Measurements from ENCODE around the gene SDK1. TPM values are rescaled to one million over a fixed set of nuclear protein-coding genes. Genes with fewer than 3 reads are reported as not detected.

SDK1 gene
- total RNA-seq, 1 donor, result 0.36 TPM

DNA sequence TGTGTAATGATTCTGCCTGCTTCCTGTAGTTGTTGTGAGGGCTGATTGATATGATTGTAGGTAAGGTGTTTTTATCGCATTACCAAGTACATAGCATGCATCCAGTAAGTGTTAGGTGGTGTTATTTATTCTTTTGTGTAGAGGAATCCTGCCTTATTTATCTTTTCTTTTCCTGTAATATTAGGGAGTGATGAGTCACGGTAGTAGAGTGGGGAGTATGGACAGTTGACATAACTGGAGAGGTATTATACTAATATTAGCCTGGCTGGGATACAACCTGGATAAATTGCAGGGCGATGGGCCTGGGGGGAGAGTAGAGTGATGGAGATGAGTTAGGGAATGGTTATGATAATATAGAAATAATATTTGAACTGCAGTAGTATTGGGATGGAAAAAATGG is 9.8 kb downstream of the SDK1 start:
- Histone ChIP-seq H3K79me2 (ENCODE audit: insufficient read depth, low read length) (no peaks in the 10 kb centered on the region), H3K9me3 (ENCODE audit: low read depth, low read length) (no peaks in the 10 kb centered on the region)
- TF ChIP-seq, protein P1, sequence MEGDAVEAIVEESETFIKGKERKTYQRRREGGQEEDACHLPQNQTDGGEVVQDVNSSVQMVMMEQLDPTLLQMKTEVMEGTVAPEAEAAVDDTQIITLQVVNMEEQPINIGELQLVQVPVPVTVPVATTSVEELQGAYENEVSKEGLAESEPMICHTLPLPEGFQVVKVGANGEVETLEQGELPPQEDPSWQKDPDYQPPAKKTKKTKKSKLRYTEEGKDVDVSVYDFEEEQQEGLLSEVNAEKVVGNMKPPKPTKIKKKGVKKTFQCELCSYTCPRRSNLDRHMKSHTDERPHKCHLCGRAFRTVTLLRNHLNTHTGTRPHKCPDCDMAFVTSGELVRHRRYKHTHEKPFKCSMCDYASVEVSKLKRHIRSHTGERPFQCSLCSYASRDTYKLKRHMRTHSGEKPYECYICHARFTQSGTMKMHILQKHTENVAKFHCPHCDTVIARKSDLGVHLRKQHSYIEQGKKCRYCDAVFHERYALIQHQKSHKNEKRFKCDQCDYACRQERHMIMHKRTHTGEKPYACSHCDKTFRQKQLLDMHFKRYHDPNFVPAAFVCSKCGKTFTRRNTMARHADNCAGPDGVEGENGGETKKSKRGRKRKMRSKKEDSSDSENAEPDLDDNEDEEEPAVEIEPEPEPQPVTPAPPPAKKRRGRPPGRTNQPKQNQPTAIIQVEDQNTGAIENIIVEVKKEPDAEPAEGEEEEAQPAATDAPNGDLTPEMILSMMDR (IDR thresholded peaks at IDR 0.05; ENCODE audit: extremely low read depth, low read depth, low read length), result no peak

DNA sequence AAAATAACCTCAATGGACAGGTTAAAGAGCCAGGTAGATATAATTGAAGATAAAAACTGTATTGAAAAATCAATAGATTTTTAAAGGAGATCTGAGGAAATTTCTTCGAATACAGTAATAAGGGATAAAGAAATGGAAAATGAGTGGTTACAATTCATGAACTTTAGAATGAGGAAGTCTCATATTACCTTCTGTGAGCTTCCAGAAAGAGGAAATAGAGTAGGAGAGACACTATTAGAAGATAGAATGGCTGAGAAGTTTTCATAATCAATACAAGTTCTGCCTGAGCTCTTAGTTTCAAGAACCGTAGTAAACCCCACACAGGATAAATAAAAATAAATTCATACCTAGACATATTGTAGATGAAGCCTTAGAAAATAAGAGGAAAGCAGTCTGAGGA is 11.5 kb downstream of the SDK1 start:
- Histone ChIP-seq H3K27me3 (ENCODE audit: insufficient read depth, low read length) (no peaks in the 10 kb centered on the region), H3K79me2 (ENCODE audit: insufficient read depth, low read length) (no peaks in the 10 kb centered on the region), H3K9me3 (ENCODE audit: low read depth, low read length) (no peaks in the 10 kb centered on the region), H3K4me1 (ENCODE audit: insufficient read depth, low read length) (no peaks in the 10 kb centered on the region), H3K4me3 (ENCODE audit: insufficient read depth, low read length) (no peak overlapping the region), H2AFZ (ENCODE audit: low read length) (no peak overlapping the region), H3K27ac (ENCODE audit: low read depth, low read length) (no peak overlapping the region), H3K36me3 (ENCODE audit: insufficient read depth, low read length) (no peaks in the 10 kb centered on the region), H4K20me1 (ENCODE audit: insufficient read depth, low read length) (no peaks in the 10 kb centered on the region), H3K4me2 (ENCODE audit: insufficient read depth, low read length) (no peak overlapping the region)
- TF ChIP-seq, protein P1 (IDR thresholded peaks at IDR 0.05; ENCODE audit: extremely low read depth, low read depth, low read length), result no peak
- DNase-seq (ENCODE audit: insufficient read length, low spot score, missing footprints), result no peak

More for the DNA sequence above, 9.8 kb downstream of the SDK1 start:
- Histone ChIP-seq H3K4me3 (ENCODE audit: insufficient read depth, low read length) (no peak overlapping the region), H2AFZ (ENCODE audit: low read length) (no peak overlapping the region), H3K27ac (ENCODE audit: low read depth, low read length) (no peak overlapping the region), H4K20me1 (ENCODE audit: insufficient read depth, low read length) (no peaks in the 10 kb centered on the region), H3K4me1 (ENCODE audit: insufficient read depth, low read length) (no peaks in the 10 kb centered on the region), H3K4me2 (ENCODE audit: insufficient read depth, low read length) (no peak overlapping the region), H3K36me3 (ENCODE audit: insufficient read depth, low read length) (no peaks in the 10 kb centered on the region), H3K27me3 (ENCODE audit: insufficient read depth, low read length) (no peaks in the 10 kb centered on the region)
- DNase-seq (ENCODE audit: insufficient read length, low spot score, missing footprints), result no peak

DNA sequence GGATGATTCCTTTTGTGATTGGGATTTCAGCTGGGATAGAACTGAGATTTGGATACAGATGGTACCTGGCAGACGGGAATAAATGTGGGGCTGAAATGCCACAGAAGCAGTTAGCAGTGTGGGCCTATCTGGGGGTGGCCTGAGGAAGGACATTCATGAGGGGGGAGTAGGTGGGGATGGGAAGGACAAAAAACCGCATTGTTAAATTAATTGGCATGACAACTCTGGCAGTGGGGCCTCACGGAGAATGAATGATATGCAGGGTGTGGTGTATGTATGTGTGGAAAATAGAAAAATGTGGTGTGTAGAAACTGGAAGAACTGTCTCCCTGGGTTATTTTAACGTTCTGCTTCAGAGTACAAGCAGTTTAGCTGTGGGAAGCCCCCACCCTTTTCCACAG is 17.8 kb downstream of the SDK1 start:
- H3K4me3 ChIP-seq (ENCODE audit: insufficient read depth, low read length), result no peak overlapping the region
- H3K9me3 ChIP-seq (ENCODE audit: low read depth, low read length), result no peaks in the 10 kb centered on the region
- TF ChIP-seq, protein P1 (IDR thresholded peaks at IDR 0.05; ENCODE audit: extremely low read depth, low read depth, low read length), result no peak
- no peaks in the 10 kb centered on the region for H4K20me1 ChIP-seq (ENCODE audit: insufficient read depth, low read length)
- H3K4me1 ChIP-seq (ENCODE audit: insufficient read depth, low read length), result no peaks in the 10 kb centered on the region
- no peak overlapping the region for H2AFZ ChIP-seq (ENCODE audit: low read length)
- no peak overlapping the region for H3K4me2 ChIP-seq (ENCODE audit: insufficient read depth, low read length)
- DNase-seq (ENCODE audit: insufficient read length, low spot score, missing footprints), result no peak
- no peaks in the 10 kb centered on the region for H3K27me3 ChIP-seq (ENCODE audit: insufficient read depth, low read length)
- no peak overlapping the region for H3K27ac ChIP-seq (ENCODE audit: low read depth, low read length)
- H3K36me3 ChIP-seq (ENCODE audit: insufficient read depth, low read length), result no peaks in the 10 kb centered on the region
- no peaks in the 10 kb centered on the region for H3K79me2 ChIP-seq (ENCODE audit: insufficient read depth, low read length)

DNA sequence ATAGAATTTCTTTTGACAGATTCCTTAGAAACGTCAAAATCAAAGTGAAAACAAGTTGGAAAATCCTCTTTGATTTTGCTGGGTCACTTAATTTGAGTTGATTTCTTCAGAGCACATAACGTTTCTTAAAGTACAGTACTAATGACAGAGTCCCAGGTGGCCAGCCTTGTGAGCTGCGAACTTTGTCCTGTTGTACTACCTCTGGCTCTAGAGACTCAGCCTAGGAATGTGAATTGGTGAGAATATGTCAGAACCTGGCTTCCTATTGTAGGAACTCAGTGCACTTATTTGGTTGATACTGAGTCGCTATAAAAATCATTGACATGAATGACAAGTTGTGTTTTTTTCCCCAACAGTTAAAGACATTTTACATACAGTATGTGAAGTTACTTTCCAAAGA is 20.2 kb downstream of the SDK1 start:
- Histone ChIP-seq H3K4me1 (ENCODE audit: insufficient read depth, low read length) (no peaks in the 10 kb centered on the region), H3K36me3 (ENCODE audit: insufficient read depth, low read length) (no peaks in the 10 kb centered on the region), H3K27me3 (ENCODE audit: insufficient read depth, low read length) (no peaks in the 10 kb centered on the region), H2AFZ (ENCODE audit: low read length) (no peak overlapping the region), H3K4me2 (ENCODE audit: insufficient read depth, low read length) (no peak overlapping the region), H4K20me1 (ENCODE audit: insufficient read depth, low read length) (no peaks in the 10 kb centered on the region), H3K4me3 (ENCODE audit: insufficient read depth, low read length) (no peak overlapping the region), H3K27ac (ENCODE audit: low read depth, low read length) (no peak overlapping the region), H3K9me3 (ENCODE audit: low read depth, low read length) (no peaks in the 10 kb centered on the region), H3K79me2 (ENCODE audit: insufficient read depth, low read length) (no peaks in the 10 kb centered on the region)
- no peak for DNase-seq (ENCODE audit: insufficient read length, low spot score, missing footprints)
- TF ChIP-seq, protein P1 (IDR thresholded peaks at IDR 0.05; ENCODE audit: extremely low read depth, low read depth, low read length), result no peak

Data from osteoblast (primary cell).